GM21825 (cell line): ENCODE measurements around the gene BCL2.
A peak's percentile ranks its signal among the peaks of the same experiment; 100 is the strongest.

Source experiments
- ATAC-seq: cut with Tn5 transposase; IDR thresholded peaks from one replicate; pipeline ENCODE4 v1.9.1; 2021; ENCODE audit warnings: mild to moderate bottlenecking, moderate library complexity; ENCODE audit not compliant: unreplicated experiment

Gene BCL2

GRCh38 chr18:63311118-63312018 is 8.2 kb downstream of the BCL2 start:
- peak; percentile 64 for ATAC-seq

- no peak for ATAC-seq
Observed at GRCh38 chr18:63309422-63309821, 10.1 kb downstream of the BCL2 start.

- no peak for ATAC-seq
Observed at GRCh38 chr18:63307551-63308200, 11.9 kb downstream of the BCL2 start.

GRCh38 chr18:63306819-63307550 is 12.6 kb downstream of the BCL2 start:
- no peak for ATAC-seq

- ATAC-seq = no peak
Observed at GRCh38 chr18:63306249-63306648, 13.3 kb downstream of the BCL2 start.

GRCh38 chr18:63303547-63303946 is 16.0 kb downstream of the BCL2 start:
- no peak for ATAC-seq

GRCh38 chr18:63302636-63303405 is 16.7 kb downstream of the BCL2 start:
- ATAC-seq = no peak

- ATAC-seq = no peak
Observed at GRCh38 chr18:63302220-63302619, 17.3 kb downstream of the BCL2 start.

GRCh38 chr18:63301434-63301833 is 18.1 kb downstream of the BCL2 start:
- ATAC-seq = no peak

- peak; percentile 44 for ATAC-seq
Observed at GRCh38 chr18:63299837-63300745, 19.5 kb downstream of the BCL2 start.

- no peak for ATAC-seq
Observed at GRCh38 chr18:63298400-63299365, 20.9 kb downstream of the BCL2 start.

- no peak for ATAC-seq
Observed at GRCh38 chr18:63297687-63298399, 21.7 kb downstream of the BCL2 start.

- ATAC-seq = no peak
Observed at GRCh38 chr18:63293935-63294334, 25.6 kb downstream of the BCL2 start.

GRCh38 chr18:63292831-63293683 is 26.5 kb downstream of the BCL2 start:
- ATAC-seq = peak; percentile 61

- ATAC-seq = no peak
Observed at GRCh38 chr18:63291278-63291677, 28.3 kb downstream of the BCL2 start.

GRCh38 chr18:63290821-63291200 is 28.8 kb downstream of the BCL2 start:
- no peak for ATAC-seq

- ATAC-seq = no peak
Observed at GRCh38 chr18:63290166-63290820, 29.3 kb downstream of the BCL2 start.
